ENCODE results near the gene FAM53B.

Gene FAM53B

DNA sequence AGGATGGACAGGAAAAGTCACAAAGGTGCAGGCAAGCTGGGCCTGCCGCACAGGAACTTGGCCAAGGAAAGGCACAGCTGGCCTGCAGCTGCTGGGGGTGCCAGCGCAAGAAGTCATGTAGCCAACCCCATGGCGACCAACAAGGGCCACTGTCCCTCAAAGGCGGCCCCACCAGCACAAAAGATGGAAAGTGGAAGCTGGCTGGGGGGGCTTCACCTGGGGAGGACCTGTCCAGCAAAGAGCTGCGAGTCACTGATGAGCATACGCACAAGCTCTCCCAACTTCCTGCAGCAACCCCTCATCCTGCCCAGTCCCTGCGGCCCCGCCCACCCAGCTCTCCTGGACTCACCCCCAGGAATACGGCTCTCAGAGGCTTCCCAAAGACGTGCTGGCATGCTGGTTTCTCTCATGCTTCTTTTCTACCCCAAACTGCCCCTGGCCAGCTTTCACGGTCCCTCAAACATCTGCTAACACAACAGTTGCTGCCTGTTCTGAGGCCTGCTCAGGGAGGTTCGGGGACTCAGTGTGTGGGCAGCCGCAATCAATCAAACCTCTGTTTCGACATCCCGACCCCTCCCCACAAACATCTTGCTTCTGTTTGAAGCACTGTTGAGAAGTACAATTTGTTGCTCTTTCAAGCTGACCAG lies 67.6 kb downstream of the FAM53B start:
- Histone ChIP-seq H3K27ac (ENCODE audit: low read length) (no peak overlapping the region), H3K9ac (ENCODE audit: low read length) (no peak overlapping the region), H3K4me1 (ENCODE audit: control insufficient read depth, low read depth, low read length) (peaks cover 4% of the 10 kb centered on the region), H3K9me3 (ENCODE audit: control insufficient read depth, low read depth, low read length) (no peaks in the 10 kb centered on the region), H3K36me3 (ENCODE audit: control insufficient read depth, low read depth, low read length) (peaks cover 7% of the 10 kb centered on the region), H3K4me3 (ENCODE audit: low read length) (no peak overlapping the region), H3K27me3 (ENCODE audit: control insufficient read depth, insufficient read depth, low read length) (no peaks in the 10 kb centered on the region)

DNA sequence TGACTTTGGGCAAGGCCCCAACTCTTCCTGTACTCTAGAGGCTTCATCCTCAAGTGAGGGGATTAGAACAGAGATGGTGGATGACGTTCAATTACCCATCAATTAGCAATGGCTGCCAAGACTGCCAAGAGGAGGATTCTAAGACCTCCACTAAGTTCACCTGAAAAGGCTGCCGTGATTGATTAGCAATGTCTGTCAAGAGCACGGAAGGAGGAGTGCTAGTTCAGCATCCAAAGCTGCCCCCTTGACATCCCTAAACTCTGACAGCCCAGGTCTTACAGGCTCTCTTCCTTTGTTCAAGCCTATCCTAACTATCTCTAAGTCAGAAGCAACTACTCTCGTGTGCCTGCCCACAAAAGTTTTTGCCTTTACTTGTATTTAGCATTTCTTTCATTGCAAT lies 68.4 kb downstream of the FAM53B start:
- peaks cover 8% of the 10 kb centered on the region for H3K4me1 ChIP-seq (ENCODE audit: control insufficient read depth, low read depth, low read length)
- no peak overlapping the region for H3K9ac ChIP-seq (ENCODE audit: low read length)
- H3K4me3 ChIP-seq (ENCODE audit: low read length) = no peak overlapping the region
- H3K9me3 ChIP-seq (ENCODE audit: control insufficient read depth, low read depth, low read length) = no peaks in the 10 kb centered on the region
- peaks cover 3% of the 10 kb centered on the region for H3K36me3 ChIP-seq (ENCODE audit: control insufficient read depth, low read depth, low read length)
- no peak overlapping the region for H3K27ac ChIP-seq (ENCODE audit: low read length)
- no peaks in the 10 kb centered on the region for H3K27me3 ChIP-seq (ENCODE audit: control insufficient read depth, insufficient read depth, low read length)

DNA sequence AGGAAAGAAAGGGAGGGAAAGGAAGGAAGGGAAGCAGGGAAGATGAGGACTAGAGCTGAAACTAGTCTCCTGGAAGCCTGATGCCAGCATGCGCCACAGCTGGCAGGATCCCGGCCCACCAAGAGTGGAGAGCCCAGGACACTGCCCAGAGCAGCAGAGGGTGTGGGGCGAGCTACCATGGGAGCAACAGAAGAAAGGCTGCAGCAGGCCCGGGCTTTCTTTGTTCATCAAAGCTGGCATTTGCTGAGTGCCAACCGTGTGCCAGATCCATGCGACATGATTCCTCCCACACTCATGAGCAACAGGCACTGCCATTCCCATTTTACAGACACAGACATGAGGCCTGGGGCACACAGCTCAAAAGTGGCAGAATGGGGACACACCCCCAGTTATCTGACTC lies 68.9 kb downstream of the FAM53B start:
- H3K9ac ChIP-seq (ENCODE audit: low read length) = no peak overlapping the region

DNA sequence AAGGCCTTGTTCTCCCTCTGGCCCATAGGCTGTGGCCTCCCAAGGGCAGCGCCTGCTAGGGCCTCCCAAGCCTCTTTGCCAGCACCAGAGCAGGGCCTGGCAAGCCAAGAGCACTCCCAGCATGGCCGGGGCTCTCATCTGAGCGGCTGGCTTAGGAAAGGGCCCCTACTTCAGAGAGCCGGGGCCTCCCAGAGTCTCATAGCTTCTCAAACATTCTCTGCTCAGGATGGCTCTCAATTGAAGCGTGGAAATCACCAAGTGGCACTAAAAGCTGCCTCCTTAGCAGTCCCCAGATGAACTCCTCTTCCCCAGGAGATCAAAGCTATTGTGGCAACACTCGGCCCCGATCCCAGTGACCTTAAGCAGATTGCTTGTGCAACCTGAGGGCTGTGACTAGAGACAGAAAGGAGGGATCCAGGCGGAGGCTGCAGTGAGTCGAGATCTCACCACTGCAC lies 69.4 kb downstream of the FAM53B start:
- Histone ChIP-seq H3K9me3 (ENCODE audit: control insufficient read depth, low read depth, low read length) (no peaks in the 10 kb centered on the region), H3K4me3 (ENCODE audit: low read length) (no peak overlapping the region), H3K27me3 (ENCODE audit: control insufficient read depth, insufficient read depth, low read length) (no peaks in the 10 kb centered on the region), H3K4me1 (ENCODE audit: control insufficient read depth, low read depth, low read length) (peaks cover 8% of the 10 kb centered on the region), H3K27ac (ENCODE audit: low read length) (no peak overlapping the region), H3K9ac (ENCODE audit: low read length) (no peak overlapping the region), H3K36me3 (ENCODE audit: control insufficient read depth, low read depth, low read length) (no peaks in the 10 kb centered on the region)

More for the DNA sequence above, 68.9 kb downstream of the FAM53B start:
- Histone ChIP-seq H3K9me3 (ENCODE audit: control insufficient read depth, low read depth, low read length) (no peaks in the 10 kb centered on the region), H3K27ac (ENCODE audit: low read length) (no peak overlapping the region), H3K27me3 (ENCODE audit: control insufficient read depth, insufficient read depth, low read length) (no peaks in the 10 kb centered on the region), H3K4me1 (ENCODE audit: control insufficient read depth, low read depth, low read length) (peaks cover 8% of the 10 kb centered on the region), H3K36me3 (ENCODE audit: control insufficient read depth, low read depth, low read length) (no peaks in the 10 kb centered on the region), H3K4me3 (ENCODE audit: low read length) (no peak overlapping the region)

DNA sequence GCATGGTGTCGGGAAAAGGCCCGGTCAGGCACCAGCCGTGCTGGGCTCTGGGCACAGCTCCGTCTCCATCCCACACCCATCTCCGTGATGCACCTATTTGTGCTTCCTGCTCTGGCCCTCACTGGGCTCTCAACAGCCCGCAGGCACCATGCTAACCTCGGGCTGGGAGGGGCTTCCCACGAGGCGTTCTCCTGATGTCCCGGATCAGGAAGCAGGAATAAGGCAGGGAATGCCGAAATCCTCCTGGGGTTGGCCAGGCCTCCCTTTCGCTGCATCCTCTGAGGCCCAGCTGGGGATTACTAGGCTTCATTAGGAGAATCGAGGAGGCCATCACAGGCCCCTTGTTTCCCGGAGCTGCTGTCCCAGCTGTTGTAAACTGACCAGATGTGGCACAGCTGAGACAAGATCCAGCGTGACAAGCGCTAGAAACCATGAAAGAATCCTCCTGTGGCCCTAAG lies 72.0 kb downstream of the FAM53B start:
- Histone ChIP-seq H3K4me1 (ENCODE audit: control insufficient read depth, low read depth, low read length) (peaks cover 8% of the 10 kb centered on the region), H3K36me3 (ENCODE audit: control insufficient read depth, low read depth, low read length) (no peaks in the 10 kb centered on the region), H3K4me3 (ENCODE audit: low read length) (no peak overlapping the region), H3K9me3 (ENCODE audit: control insufficient read depth, low read depth, low read length) (no peaks in the 10 kb centered on the region), H3K27ac (ENCODE audit: low read length) (no peak overlapping the region), H3K9ac (ENCODE audit: low read length) (no peak overlapping the region), H3K27me3 (ENCODE audit: control insufficient read depth, insufficient read depth, low read length) (no peaks in the 10 kb centered on the region)

DNA sequence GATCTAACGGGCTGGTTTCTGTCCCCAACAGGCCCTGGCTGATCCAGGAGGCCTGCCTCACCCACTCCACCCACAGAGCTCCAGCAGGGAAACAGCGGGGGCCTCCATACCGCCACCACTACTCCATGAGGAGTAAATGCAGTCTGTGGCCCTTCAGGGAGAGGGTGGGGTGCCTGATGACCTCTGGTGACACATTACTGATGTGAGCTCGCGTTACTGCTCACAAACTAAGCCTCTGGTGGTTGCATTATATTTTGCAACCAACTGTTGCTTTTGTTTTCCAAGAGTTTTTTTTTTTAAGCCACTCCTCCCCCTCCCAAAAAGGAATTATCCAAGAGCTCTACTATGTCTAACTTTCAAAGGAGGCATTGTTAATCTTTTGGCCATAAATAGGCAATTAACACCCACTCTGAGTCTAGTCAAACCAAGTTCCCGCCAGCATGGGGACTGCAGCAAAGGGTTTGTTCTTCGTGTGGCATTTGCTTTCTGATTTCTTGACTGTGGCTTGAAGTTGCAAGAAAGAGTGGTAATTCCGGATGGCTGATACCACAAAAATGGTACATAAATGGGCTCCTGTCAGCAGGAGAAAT lies 72.6 kb downstream of the FAM53B start:
- no peak overlapping the region for H3K4me3 ChIP-seq (ENCODE audit: low read length)
- peaks cover 8% of the 10 kb centered on the region for H3K4me1 ChIP-seq (ENCODE audit: control insufficient read depth, low read depth, low read length)
- no peaks in the 10 kb centered on the region for H3K36me3 ChIP-seq (ENCODE audit: control insufficient read depth, low read depth, low read length)
- H3K27ac ChIP-seq (ENCODE audit: low read length) = no peak overlapping the region
- H3K27me3 ChIP-seq (ENCODE audit: control insufficient read depth, insufficient read depth, low read length) = no peaks in the 10 kb centered on the region
- H3K9ac ChIP-seq (ENCODE audit: low read length) = no peak overlapping the region
- no peaks in the 10 kb centered on the region for H3K9me3 ChIP-seq (ENCODE audit: control insufficient read depth, low read depth, low read length)

DNA sequence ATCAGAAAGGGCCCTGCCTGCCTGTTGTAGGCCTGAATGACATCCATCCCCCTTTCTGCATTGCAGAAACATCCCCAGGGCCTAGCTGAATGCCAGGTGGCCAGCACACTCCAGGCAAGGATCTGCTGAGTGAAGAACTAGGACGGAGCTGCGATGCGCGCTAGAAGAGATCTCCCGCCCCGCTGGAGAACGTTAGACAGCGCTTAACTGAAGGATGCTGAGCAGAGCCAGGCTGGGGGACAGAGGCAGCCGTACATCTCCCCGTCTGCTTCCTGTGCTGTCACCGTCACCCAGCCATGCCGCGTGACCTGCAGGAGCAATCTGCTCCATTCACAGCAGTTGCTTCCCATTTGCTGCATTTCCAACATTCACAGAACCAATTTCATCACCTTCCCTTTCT lies 73.3 kb downstream of the FAM53B start:
- no peak overlapping the region for H3K4me3 ChIP-seq (ENCODE audit: low read length)
- H3K36me3 ChIP-seq (ENCODE audit: control insufficient read depth, low read depth, low read length) = no peaks in the 10 kb centered on the region
- peaks cover 8% of the 10 kb centered on the region for H3K4me1 ChIP-seq (ENCODE audit: control insufficient read depth, low read depth, low read length)
- no peak overlapping the region for H3K9ac ChIP-seq (ENCODE audit: low read length)
- H3K9me3 ChIP-seq (ENCODE audit: control insufficient read depth, low read depth, low read length) = no peaks in the 10 kb centered on the region
- H3K27ac ChIP-seq (ENCODE audit: low read length) = no peak overlapping the region
- H3K27me3 ChIP-seq (ENCODE audit: control insufficient read depth, insufficient read depth, low read length) = no peaks in the 10 kb centered on the region

DNA sequence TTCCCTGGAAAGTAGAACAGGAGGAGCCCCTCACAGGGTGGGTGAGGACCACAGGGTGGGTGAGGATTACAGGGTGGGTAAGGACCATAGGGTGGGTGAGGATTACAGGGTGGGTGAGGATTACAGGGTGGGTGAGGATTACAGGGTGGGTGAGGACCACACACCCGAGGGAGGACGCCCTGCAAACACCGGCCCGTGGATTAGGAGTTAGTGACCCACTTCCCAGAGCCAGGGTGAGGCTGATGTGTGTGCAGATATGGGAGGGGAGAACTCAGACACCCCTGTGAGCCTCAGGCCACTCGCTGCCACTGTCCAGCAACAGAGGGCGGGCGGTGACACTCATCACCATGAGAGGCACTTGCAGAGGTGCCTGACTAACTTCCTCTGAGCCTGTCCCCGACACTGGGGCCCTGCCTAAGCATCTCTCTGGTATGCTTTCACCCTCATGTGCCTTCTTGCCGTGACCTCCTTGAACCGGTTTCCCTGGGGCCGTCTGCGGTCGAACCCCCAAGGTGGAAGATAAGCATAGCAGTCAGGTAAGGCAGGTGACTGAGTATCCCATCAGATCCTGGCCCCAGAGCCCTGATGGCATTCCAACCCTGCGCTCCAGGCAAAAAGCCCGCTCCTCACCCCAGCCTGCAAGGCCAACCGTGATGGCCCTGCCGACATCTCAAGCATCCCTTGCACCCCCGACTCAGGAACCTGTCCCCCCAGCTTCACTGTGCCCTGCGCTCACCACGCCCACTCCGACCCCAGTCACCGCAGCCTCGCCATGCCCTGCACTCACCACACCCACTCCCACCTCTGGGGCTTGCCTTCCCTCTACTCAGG lies 74.1 kb downstream of the FAM53B start:
- no peaks in the 10 kb centered on the region for H3K9me3 ChIP-seq (ENCODE audit: control insufficient read depth, low read depth, low read length)
- H3K27ac ChIP-seq (ENCODE audit: low read length) = no peak overlapping the region
- H3K27me3 ChIP-seq (ENCODE audit: control insufficient read depth, insufficient read depth, low read length) = no peaks in the 10 kb centered on the region
- H3K4me3 ChIP-seq (ENCODE audit: low read length) = no peak overlapping the region
- no peak overlapping the region for H3K9ac ChIP-seq (ENCODE audit: low read length)
- H3K36me3 ChIP-seq (ENCODE audit: control insufficient read depth, low read depth, low read length) = no peaks in the 10 kb centered on the region
- H3K4me1 ChIP-seq (ENCODE audit: control insufficient read depth, low read depth, low read length) = peaks cover 8% of the 10 kb centered on the region

DNA sequence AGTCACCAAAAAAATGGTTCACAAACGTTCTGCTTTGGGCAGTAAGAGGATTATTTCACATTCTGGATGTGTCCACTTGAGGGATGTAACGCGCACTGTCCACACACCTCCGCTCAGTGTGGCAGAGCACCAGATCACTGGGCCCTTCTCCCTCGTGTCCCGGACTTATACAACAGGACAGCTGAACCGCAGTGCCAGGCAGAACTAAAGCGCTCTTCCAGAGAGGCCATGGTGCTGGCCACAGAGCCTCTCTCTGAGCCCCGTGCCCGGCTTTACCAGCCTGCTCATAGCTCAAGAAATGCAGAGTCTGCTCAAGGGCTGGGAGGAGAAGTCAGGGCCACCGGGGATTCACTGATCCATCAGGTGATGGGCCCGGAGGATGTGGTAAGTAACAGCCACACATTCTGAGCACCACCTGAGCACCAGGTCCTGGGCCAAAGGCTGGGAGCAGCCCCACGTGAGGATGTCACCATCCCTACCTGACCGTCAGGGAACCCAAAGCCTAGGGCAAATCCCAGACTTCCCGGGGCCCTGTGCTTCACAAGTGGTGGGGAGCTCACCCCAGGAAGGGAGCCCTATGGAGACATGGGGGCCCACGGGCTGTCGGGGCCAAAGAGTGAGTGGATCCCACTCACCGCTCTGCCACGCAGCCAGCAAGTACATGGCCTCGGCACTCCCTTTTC lies 74.9 kb downstream of the FAM53B start:
- Histone ChIP-seq H3K4me1 (ENCODE audit: control insufficient read depth, low read depth, low read length) (peaks cover 8% of the 10 kb centered on the region), H3K9me3 (ENCODE audit: control insufficient read depth, low read depth, low read length) (no peaks in the 10 kb centered on the region), H3K36me3 (ENCODE audit: control insufficient read depth, low read depth, low read length) (no peaks in the 10 kb centered on the region), H3K27me3 (ENCODE audit: control insufficient read depth, insufficient read depth, low read length) (no peaks in the 10 kb centered on the region), H3K27ac (ENCODE audit: low read length) (no peak overlapping the region), H3K4me3 (ENCODE audit: low read length) (no peak overlapping the region), H3K9ac (ENCODE audit: low read length) (no peak overlapping the region)

DNA sequence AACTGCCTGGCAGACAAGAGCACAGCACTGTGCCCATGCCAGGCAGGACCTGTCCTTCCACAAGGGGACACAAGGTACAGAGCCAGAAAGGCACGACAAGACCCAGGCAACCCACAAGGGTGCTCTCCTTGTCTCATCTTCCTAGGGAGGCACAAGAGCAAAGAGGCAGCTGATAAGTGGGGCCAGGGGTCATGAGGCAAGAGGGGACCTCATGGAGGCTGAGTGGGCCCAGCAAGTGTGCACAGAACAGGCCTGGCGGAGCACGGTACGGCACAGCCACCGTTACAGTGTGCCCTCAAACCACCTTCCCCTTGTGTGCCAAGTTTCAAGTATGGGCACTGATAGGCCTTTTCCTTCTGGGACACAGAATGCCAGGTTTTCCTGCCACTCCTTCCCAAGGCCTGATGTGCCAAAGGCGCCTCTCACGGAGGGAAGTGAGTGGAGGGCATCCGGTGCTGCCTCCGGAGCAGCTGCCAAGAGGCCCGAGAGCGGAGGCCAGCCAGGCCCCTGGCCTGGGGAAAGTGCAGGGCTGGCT lies 75.6 kb downstream of the FAM53B start:
- no peak overlapping the region for H3K9ac ChIP-seq (ENCODE audit: low read length)
- no peaks in the 10 kb centered on the region for H3K9me3 ChIP-seq (ENCODE audit: control insufficient read depth, low read depth, low read length)
- H3K27me3 ChIP-seq (ENCODE audit: control insufficient read depth, insufficient read depth, low read length) = no peaks in the 10 kb centered on the region
- no peak overlapping the region for H3K27ac ChIP-seq (ENCODE audit: low read length)
- no peaks in the 10 kb centered on the region for H3K36me3 ChIP-seq (ENCODE audit: control insufficient read depth, low read depth, low read length)
- peaks cover 8% of the 10 kb centered on the region for H3K4me1 ChIP-seq (ENCODE audit: control insufficient read depth, low read depth, low read length)
- no peak overlapping the region for H3K4me3 ChIP-seq (ENCODE audit: low read length)

All from iPS-18a (cell line).